VCaP (cell line): ENCODE results near the gene FGF14.

Experiments used
- H3K27ac ChIP-seq: fragments of 450-650 bp; 2 replicates; pipeline ENCODE4 v1.5.1; 2017
- TF ChIP-seq, protein P1 (sequence below): fragments of 450-650 bp; conservative IDR thresholded peaks from 2 replicates; pipeline ENCODE4 v1.5.1; 2017; ENCODE audit warnings: mild to moderate bottlenecking, moderate library complexity

FGF14 gene

DNA sequence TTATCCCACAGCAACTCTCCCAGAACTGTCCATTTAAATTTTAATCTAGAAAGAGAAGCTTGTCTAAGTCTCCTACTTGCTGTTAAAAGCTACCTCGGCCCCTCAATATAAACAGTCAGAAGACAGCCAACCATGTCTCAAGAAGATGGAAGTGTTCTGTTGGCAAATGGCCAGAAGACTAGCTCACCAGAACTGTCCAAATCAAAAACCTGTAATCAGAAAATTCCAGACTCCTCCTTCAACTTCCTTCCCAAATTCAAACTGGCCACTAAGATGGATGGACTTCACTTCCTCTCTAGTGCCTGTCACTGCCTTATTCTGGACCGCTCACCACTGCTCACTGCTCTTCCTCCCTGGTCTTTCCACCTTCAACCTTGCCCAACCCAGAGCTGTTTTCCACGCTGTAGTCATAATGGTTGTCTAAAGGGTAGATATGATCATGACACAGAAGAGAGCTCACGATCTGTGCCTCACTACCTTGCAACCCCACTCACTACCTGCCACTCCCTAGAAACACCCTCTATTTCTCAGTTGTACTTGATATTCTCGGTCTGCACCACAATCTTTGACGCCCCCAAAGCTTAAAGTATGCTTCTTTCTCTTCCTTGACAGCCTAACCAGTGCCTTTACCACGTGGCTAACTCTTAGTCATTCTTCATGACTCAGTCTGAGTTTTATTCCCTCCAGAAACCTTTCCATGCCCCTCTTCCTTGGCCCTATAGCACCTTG, 9.2 kb downstream of the FGF14 start:
- no peak overlapping the region for H3K27ac ChIP-seq

DNA sequence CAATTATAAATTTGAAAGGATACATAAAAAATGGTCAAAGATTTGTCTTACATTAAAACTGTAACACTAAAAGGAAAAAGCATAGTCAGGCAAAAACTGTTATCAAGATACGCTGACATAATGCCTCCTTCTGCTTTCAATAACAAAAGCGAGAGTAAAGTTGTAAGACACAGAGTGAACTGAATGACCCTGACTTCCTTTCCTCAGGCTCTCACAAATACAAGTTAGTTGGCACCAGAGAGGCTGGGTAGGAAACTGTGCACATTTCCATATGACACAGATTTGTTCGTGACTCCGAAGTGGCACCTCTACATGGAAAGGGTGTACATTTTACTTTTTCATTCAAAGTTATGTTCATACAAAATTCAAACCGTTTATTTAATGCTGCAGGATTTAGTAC, 15.4 kb downstream of the FGF14 start:
- TF ChIP-seq, protein P1, sequence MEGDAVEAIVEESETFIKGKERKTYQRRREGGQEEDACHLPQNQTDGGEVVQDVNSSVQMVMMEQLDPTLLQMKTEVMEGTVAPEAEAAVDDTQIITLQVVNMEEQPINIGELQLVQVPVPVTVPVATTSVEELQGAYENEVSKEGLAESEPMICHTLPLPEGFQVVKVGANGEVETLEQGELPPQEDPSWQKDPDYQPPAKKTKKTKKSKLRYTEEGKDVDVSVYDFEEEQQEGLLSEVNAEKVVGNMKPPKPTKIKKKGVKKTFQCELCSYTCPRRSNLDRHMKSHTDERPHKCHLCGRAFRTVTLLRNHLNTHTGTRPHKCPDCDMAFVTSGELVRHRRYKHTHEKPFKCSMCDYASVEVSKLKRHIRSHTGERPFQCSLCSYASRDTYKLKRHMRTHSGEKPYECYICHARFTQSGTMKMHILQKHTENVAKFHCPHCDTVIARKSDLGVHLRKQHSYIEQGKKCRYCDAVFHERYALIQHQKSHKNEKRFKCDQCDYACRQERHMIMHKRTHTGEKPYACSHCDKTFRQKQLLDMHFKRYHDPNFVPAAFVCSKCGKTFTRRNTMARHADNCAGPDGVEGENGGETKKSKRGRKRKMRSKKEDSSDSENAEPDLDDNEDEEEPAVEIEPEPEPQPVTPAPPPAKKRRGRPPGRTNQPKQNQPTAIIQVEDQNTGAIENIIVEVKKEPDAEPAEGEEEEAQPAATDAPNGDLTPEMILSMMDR = no peak

More for the DNA sequence above, 9.2 kb downstream of the FGF14 start:
- TF ChIP-seq, protein P1 = no peak

DNA sequence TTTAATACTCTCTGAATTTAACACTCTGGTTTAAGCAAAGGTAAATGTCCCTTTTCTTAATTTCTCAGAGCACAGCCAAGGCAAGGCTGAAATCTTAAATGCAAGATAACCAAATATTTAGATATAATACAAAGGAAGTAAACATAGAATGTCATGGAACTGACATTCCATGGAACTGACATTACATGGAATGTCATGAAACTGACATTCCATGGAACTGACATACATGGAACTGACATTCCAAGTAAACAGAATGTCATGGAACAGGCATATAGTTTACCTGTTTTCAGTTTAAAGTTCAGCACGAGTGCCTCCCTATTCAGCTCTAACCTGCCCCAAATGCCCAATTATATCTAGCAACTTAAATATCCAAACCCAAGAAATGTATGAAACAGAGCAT, 21.8 kb downstream of the FGF14 start:
- TF ChIP-seq, protein P1 = no peak
- no peak overlapping the region for H3K27ac ChIP-seq

More for the DNA sequence above, 15.4 kb downstream of the FGF14 start:
- H3K27ac ChIP-seq = no peak overlapping the region

DNA sequence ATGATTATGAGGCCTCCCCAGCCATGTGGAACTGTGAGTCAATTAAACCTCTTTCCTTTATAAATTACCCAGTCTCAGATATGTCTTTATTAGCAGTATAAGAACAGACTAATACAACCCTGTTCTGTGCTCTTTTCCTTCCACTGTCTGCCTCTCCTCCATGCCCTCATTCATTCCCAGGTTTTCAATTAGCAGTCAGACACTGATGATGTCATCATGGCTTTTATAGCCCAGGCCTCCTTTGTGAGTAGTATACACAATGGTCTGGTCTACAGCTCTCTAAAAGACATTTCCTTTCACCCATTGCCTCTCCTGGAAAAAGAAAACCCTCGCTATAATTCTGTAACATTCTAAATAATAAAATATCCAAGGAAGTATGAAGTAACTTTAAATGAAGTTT, 25.5 kb downstream of the FGF14 start:
- TF ChIP-seq, protein P1 = no peak

DNA sequence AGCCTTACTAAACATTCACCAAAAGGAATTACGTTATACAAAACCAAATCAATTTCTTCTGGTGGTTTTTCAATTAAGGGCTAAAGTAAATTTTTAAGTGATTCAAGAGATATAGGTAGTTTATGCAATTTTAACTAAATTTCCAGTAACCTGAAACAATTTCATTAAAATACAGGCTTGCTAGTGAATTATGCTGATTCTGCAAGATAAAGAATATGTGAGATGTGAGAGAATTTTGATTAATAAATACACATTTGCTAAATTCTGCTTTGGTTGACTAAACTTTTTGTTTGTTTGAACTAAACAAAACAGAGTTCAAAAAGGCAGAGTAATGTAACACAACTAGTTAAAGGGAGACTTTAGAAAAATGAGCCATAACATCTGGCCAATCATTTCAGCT, 27.1 kb downstream of the FGF14 start:
- H3K27ac ChIP-seq = no peak overlapping the region
- TF ChIP-seq, protein P1 = no peak

More for the DNA sequence above, 25.5 kb downstream of the FGF14 start:
- no peak overlapping the region for H3K27ac ChIP-seq

DNA sequence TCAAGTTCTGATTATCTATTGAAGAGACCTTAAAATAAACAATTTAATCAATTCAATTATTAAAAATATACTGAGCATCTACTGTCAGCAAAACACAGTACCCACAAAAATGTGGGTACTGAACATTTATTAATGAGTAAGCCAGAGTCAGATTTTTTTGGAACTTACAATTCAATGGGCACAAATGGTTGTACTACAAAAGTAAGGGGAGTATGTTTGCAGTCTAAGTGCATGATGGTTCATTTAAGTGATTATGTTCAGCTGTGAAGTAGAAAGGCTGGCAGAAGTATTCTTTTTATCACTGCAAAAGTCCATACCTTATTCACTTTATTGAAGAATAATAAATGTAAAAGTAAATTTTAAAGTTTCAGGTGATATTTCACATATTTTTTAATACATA, 27.6 kb downstream of the FGF14 start:
- H3K27ac ChIP-seq = no peak overlapping the region
- TF ChIP-seq, protein P1 = no peak

DNA sequence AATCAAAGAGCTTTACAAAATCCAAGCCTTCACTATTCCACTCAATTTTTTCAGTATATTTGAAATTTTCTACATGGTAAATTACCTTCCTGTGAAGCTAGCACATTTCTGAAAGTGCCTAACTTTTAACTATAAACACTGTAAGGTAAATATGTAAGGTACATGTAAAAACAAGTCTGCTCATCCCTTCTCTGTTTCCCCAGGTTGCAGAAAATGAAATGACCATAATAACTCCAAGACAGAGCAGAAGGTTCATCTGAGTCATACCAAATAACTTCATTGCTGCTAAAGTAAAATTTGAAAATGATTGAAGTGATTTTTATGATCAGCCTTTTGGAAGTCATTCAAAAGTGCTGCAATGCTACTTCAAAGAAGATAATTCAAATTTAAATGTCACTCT, 28.6 kb downstream of the FGF14 start:
- no peak overlapping the region for H3K27ac ChIP-seq
- TF ChIP-seq, protein P1 = no peak
